Hypothalamus (tissue), 51 donors: ENCODE measurements around the gene AZGP1.
A peak's percentile ranks its signal among the peaks of the same experiment; 100 is the strongest.
"Not testable (repeated sequence)": the region's sequence is repeated elsewhere in the genome, so short reads cannot be mapped to it uniquely, and the experiment has no call there.

ENCODE experiments used
- DNase-seq, 51 donors: peaks; one replicate each; lab custom pipeline; 2025; lab: John Stamatoyannopoulos, UW

AZGP1 gene

GRCh38 chr7:100000239-100000638 lies 24.4 kb upstream of the AZGP1 start:
- no peak for DNase-seq

- peak in 38 of 51 donors; percentile 6 to 60 (median 30) for DNase-seq
Measured at GRCh38 chr7:99997545-99998137, 21.8 kb upstream of the AZGP1 start.

GRCh38 chr7:99996755-99997544 lies 21.1 kb upstream of the AZGP1 start:
- DNase-seq: no peak

- DNase-seq: peak in 1 of 51 donors; percentile 25
Measured at GRCh38 chr7:99994819-99995218, 19.0 kb upstream of the AZGP1 start.

- DNase-seq: no peak
Measured at GRCh38 chr7:99992330-99993038, 16.7 kb upstream of the AZGP1 start.

GRCh38 chr7:99991543-99991942 lies 15.7 kb upstream of the AZGP1 start:
- not testable (repeated sequence) for DNase-seq

GRCh38 chr7:99990460-99990852 lies 14.6 kb upstream of the AZGP1 start:
- peak in 4 of 51 donors; percentile 2 to 29 (median 12) for DNase-seq

- no peak for DNase-seq
Measured at GRCh38 chr7:99987846-99988245, 12.0 kb upstream of the AZGP1 start.

- DNase-seq: not testable (repeated sequence)
Measured at GRCh38 chr7:99987306-99987705, 11.5 kb upstream of the AZGP1 start.

GRCh38 chr7:99984593-99984992 lies 8.8 kb upstream of the AZGP1 start:
- DNase-seq: no peak

GRCh38 chr7:99981066-99981465 lies 5.2 kb upstream of the AZGP1 start:
- not testable (repeated sequence) for DNase-seq

GRCh38 chr7:99980448-99980872 lies 4.6 kb upstream of the AZGP1 start:
- not testable (repeated sequence) for DNase-seq

GRCh38 chr7:99979814-99980225 lies 4.0 kb upstream of the AZGP1 start:
- peak in 40 of 51 donors; percentile 2 to 76 (median 36) for DNase-seq

- no peak for DNase-seq
Measured at GRCh38 chr7:99976626-99977025, 795 bp upstream of the AZGP1 start.

- DNase-seq: no peak
Measured at GRCh38 chr7:99974681-99975080, 1.1 kb downstream of the AZGP1 start.

- not testable (repeated sequence) for DNase-seq
Measured at GRCh38 chr7:99973817-99974216, 2.0 kb downstream of the AZGP1 start.

- DNase-seq: no peak
Measured at GRCh38 chr7:99971242-99971641, 4.6 kb downstream of the AZGP1 start.

- not testable (repeated sequence) for DNase-seq
Measured at GRCh38 chr7:99969813-99970212, 6.0 kb downstream of the AZGP1 start.

GRCh38 chr7:99969298-99969697 lies 6.5 kb downstream of the AZGP1 start:
- DNase-seq: no peak

GRCh38 chr7:99958564-99959227 lies 17.1 kb downstream of the AZGP1 start:
- DNase-seq: no peak

GRCh38 chr7:99955247-99955646 lies 20.6 kb downstream of the AZGP1 start:
- no peak for DNase-seq
